Measurements from ENCODE around the gene EHMT1. TPM values are rescaled to one million over a fixed set of nuclear protein-coding genes. Genes with fewer than 3 reads are reported as not detected.

The EHMT1 gene
- total RNA-seq, 1 donor from 2014 or later: 64.5 TPM

DNA sequence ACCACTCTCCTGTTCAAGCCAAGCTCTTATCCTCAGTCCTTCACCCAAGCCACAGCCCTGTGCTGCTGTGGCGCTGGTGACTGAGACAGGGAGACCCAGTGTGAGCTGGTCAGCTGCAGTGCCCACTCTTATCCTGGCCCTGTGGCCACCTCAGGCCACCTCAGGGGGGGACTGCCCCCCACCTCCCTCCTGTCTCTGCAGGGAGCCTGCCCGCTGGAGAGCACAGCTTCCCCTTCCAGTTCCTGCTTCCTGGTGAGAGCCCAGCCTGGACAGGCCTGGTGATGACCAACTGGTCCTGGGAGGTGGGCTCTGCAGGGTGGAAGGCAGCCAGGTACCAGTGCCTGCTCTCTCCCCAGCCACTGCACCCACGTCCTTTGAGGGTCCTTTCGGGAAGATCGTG, 5.5 kb upstream of the EHMT1 start:
- DNase-seq (ENCODE audit: low read depth) (no peak), FAIRE-seq (no peak)
- TF ChIP-seq EZH2 (IDR thresholded peaks at IDR 0.05; ENCODE audit: insufficient read depth, low read length): no peak
- TF ChIP-seq, protein P1, sequence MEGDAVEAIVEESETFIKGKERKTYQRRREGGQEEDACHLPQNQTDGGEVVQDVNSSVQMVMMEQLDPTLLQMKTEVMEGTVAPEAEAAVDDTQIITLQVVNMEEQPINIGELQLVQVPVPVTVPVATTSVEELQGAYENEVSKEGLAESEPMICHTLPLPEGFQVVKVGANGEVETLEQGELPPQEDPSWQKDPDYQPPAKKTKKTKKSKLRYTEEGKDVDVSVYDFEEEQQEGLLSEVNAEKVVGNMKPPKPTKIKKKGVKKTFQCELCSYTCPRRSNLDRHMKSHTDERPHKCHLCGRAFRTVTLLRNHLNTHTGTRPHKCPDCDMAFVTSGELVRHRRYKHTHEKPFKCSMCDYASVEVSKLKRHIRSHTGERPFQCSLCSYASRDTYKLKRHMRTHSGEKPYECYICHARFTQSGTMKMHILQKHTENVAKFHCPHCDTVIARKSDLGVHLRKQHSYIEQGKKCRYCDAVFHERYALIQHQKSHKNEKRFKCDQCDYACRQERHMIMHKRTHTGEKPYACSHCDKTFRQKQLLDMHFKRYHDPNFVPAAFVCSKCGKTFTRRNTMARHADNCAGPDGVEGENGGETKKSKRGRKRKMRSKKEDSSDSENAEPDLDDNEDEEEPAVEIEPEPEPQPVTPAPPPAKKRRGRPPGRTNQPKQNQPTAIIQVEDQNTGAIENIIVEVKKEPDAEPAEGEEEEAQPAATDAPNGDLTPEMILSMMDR (IDR thresholded peaks at IDR 0.05; ENCODE audit: insufficient read depth, low read depth, low read length): no peak
- Histone ChIP-seq H2AFZ (ENCODE audit: low read depth, low read length) (no peak overlapping the region), H3K27me3 (ENCODE audit: insufficient read depth, low read length) (no peaks in the 10 kb centered on the region), H4K20me1 (ENCODE audit: insufficient read depth, low read length) (peaks cover 7% of the 10 kb centered on the region), H3K27ac (ENCODE audit: low read depth, low read length) (no peak overlapping the region), H3K4me3 (ENCODE audit: insufficient read depth, low read depth, low read length) (no peak overlapping the region), H3K4me2 (ENCODE audit: low read length) (no peak overlapping the region), H3K36me3 (ENCODE audit: insufficient read depth, low read length) (peaks cover 2% of the 10 kb centered on the region), H3K9me3 (ENCODE audit: insufficient read depth, low read depth, low read length) (no peaks in the 10 kb centered on the region), H3K9ac (ENCODE audit: low read length) (no peak overlapping the region), H3K79me2 (ENCODE audit: insufficient read depth, low read length) (peaks cover 31% of the 10 kb centered on the region), H3K4me1 (ENCODE audit: insufficient read depth, low read length) (peaks cover 25% of the 10 kb centered on the region)
- Mint-ChIP-seq H3K4me3 (ENCODE audit: unreplicated experiment) (no peak overlapping the region), H3K36me3 (ENCODE audit: low read depth, unreplicated experiment) (peaks cover 2% of the 10 kb centered on the region), H3K9me3 (ENCODE audit: unreplicated experiment) (no peaks in the 10 kb centered on the region), H3K27ac (ENCODE audit: unreplicated experiment) (peak overlapping the region; percentile 75), H3K27me3 (ENCODE audit: low read depth, unreplicated experiment) (no peaks in the 10 kb centered on the region), H3K4me1 (ENCODE audit: low read depth, unreplicated experiment) (peaks cover 21% of the 10 kb centered on the region)

DNA sequence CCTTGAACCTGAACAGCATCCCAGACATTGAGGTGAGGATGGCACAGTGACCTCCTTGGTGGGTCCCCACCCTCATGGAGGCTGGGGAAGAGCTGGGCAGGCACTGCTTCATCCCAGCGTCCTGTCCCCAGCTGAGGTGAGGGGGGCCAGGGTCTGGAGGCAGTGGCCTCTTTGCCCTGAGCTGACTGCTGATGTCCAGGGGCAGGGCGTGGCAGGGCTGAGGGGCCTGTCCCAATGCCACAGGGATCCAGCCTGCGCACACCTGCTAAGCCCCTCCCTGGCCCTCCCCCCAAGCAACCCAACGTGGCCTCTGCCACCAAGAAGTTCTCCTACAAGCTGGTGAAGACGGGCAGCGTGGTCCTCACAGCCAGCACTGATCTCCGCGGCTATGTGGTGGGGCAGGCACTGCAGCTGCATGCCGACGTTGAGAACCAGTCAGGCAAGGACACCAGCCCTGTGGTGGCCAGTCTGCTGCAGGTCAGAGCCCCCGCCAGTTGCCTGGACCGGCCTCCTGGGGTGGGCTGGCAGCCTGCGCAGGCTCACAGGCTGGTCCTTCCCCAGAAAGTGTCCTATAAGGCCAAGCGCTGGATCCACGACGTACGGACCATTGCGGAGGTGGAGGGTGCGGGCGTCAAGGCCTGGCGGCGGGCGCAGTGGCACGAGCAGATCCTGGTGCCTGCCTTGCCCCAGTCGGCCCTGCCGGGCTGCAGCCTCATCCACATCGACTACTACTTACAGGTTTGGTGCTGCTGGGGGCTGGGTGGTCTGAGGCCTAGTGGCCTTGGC, 4.9 kb upstream of the EHMT1 start:
- peaks cover 2% of the 10 kb centered on the region for H3K36me3 ChIP-seq (ENCODE audit: insufficient read depth, low read length)
- H3K4me1 ChIP-seq (ENCODE audit: insufficient read depth, low read length): peaks cover 25% of the 10 kb centered on the region
- no peaks in the 10 kb centered on the region for H3K27me3 ChIP-seq (ENCODE audit: insufficient read depth, low read length)
- H3K9ac ChIP-seq (ENCODE audit: low read length): no peak overlapping the region
- TF ChIP-seq, protein P1 (IDR thresholded peaks at IDR 0.05; ENCODE audit: insufficient read depth, low read depth, low read length): no peak
- Mint-ChIP-seq H3K27ac (ENCODE audit: unreplicated experiment) (no peak overlapping the region), H3K36me3 (ENCODE audit: low read depth, unreplicated experiment) (peaks cover 2% of the 10 kb centered on the region), H3K4me3 (ENCODE audit: unreplicated experiment) (no peak overlapping the region), H3K4me1 (ENCODE audit: low read depth, unreplicated experiment) (peaks cover 21% of the 10 kb centered on the region), H3K27me3 (ENCODE audit: low read depth, unreplicated experiment) (no peaks in the 10 kb centered on the region), H3K9me3 (ENCODE audit: unreplicated experiment) (no peaks in the 10 kb centered on the region)
- no peak overlapping the region for H3K4me3 ChIP-seq (ENCODE audit: insufficient read depth, low read depth, low read length)
- no peaks in the 10 kb centered on the region for H3K9me3 ChIP-seq (ENCODE audit: insufficient read depth, low read depth, low read length)
- DNase-seq (ENCODE audit: low read depth) (no peak), FAIRE-seq (no peak)
- no peak overlapping the region for H3K27ac ChIP-seq (ENCODE audit: low read depth, low read length)
- H3K79me2 ChIP-seq (ENCODE audit: insufficient read depth, low read length): peaks cover 34% of the 10 kb centered on the region
- H4K20me1 ChIP-seq (ENCODE audit: insufficient read depth, low read length): peaks cover 7% of the 10 kb centered on the region
- H3K4me2 ChIP-seq (ENCODE audit: low read length): no peak overlapping the region
- H2AFZ ChIP-seq (ENCODE audit: low read depth, low read length): no peak overlapping the region

Measured in astrocyte (in vitro differentiated cells and primary cell).